Mucosa of rectum (tissue), 2 donors: ENCODE results near the gene MACROD2.
"Not testable (repeated sequence)": the region's sequence is repeated elsewhere in the genome, so short reads cannot be mapped to it uniquely, and the experiment has no call there.

ENCODE experiments used
- H3K27ac ChIP-seq, 2 donors: one replicate each; pipeline ENCODE4 v1.7.0; 2013; ENCODE audit warnings: inconsistent platforms in 2 of 2, low read depth in 2 of 2, low read length in 2 of 2
- H3K27me3 ChIP-seq, 2 donors: one replicate each; pipeline ENCODE4 v1.7.0; 2013; ENCODE audit warnings: low read length in 2 of 2; ENCODE audit not compliant: control insufficient read depth in 2 of 2, insufficient read depth in 2 of 2
- H3K36me3 ChIP-seq, 2 donors: one replicate each; pipeline ENCODE4 v1.7.0; 2013; ENCODE audit warnings: low read length in 2 of 2; ENCODE audit not compliant: control insufficient read depth in 2 of 2, insufficient read depth in 2 of 2
- H3K4me1 ChIP-seq, 2 donors: one replicate each; pipeline ENCODE4 v1.7.0; 2013; ENCODE audit warnings: low read length in 2 of 2, mild to moderate bottlenecking in 1 of 2; ENCODE audit not compliant: control insufficient read depth in 2 of 2, insufficient read depth in 2 of 2
- H3K4me3 ChIP-seq, 2 donors: one replicate each; pipeline ENCODE4 v1.7.0; 2013; ENCODE audit warnings: low read length in 2 of 2
- H3K9ac ChIP-seq, 2 donors: one replicate each; pipeline ENCODE4 v1.7.0; 2013; ENCODE audit warnings: low read length in 2 of 2, low read depth in 1 of 2, mild to moderate bottlenecking in 1 of 2
- H3K9me3 ChIP-seq, 2 donors: one replicate each; pipeline ENCODE4 v1.7.0; 2013; ENCODE audit warnings: low read length in 2 of 2; ENCODE audit not compliant: control insufficient read depth in 2 of 2
- donor health status: healthy.
- donor health status: Normal muscosa, but diverticular disease.

MACROD2 gene

DNA sequence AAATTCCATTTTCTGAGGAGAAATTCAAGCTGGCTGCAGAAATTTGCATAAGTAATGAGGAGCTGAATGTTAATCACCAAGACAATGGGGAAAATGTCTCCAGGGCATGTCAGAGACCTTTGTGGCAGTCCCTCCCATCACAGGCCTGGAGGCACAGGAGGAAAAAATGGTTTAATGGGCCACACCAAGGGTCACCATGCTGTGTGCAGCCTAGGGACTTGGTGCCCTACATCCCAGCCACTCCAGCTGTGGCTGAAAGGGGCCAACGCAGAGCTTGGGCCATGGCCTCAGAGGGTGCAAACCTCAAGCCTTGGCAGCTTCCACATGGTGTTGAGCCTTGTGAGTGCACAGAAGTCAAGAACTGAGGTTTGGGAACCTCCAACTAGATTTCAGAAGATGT, 987.0 kb downstream of the MACROD2 start:
- not testable (repeated sequence) for H3K36me3 ChIP-seq, H3K27me3 ChIP-seq, H3K9ac ChIP-seq, H3K27ac ChIP-seq, H3K4me3 ChIP-seq, H3K9me3 ChIP-seq
- peaks cover 5 to 15% of the 10 kb centered on the region in 2 donors for H3K4me1 ChIP-seq

DNA sequence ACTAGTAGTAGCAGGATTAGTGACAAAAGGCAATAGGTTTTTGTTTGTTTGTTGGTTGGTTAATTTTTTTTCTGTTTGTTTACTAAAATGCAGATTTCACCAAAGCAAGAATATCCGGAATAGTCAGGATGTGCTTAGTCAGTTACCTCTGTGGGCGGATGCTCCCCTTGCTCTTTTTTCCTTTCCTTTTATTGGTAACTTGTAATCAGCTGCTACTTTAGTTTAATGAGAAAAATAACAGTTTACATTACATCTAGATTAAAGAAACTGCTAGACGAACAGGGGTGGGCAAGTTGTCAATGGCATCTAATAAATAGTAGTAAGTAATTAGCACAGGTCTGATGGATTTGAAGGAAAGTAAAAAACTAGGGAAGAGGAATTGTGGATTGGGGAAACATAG, 989.0 kb downstream of the MACROD2 start:
- Histone ChIP-seq H3K9me3 (no peaks in the 10 kb centered on the region), H3K36me3 (no peaks in the 10 kb centered on the region), H3K4me1 (peaks cover 5 to 15% of the 10 kb centered on the region in 2 donors), H3K4me3 (no peak overlapping the region), H3K9ac (no peak overlapping the region), H3K27ac (no peak overlapping the region), H3K27me3 (no peaks in the 10 kb centered on the region)

- Histone ChIP-seq H3K27me3 (no peaks in the 10 kb centered on the region), H3K4me3 (no peak overlapping the region), H3K36me3 (no peaks in the 10 kb centered on the region), H3K4me1 (peaks cover 5 to 15% of the 10 kb centered on the region in 2 donors), H3K9me3 (no peaks in the 10 kb centered on the region), H3K9ac (no peak overlapping the region), H3K27ac (peak overlapping the region; percentile 25 to 55)
Measured at GRCh38 chr20:14984768-14985622, 989.7 kb downstream of the MACROD2 start.

- Histone ChIP-seq H3K27me3 (no peaks in the 10 kb centered on the region), H3K27ac (peak overlapping the region; percentile 69 to 71), H3K9me3 (no peaks in the 10 kb centered on the region), H3K9ac (peak overlapping the region; percentile 19 to 33), H3K4me3 (peak overlapping the region; percentile 39 to 43), H3K4me1 (peaks cover 5 to 15% of the 10 kb centered on the region in 2 donors), H3K36me3 (no peaks in the 10 kb centered on the region)
Measured at GRCh38 chr20:14986026-14986655, 990.8 kb downstream of the MACROD2 start.

DNA sequence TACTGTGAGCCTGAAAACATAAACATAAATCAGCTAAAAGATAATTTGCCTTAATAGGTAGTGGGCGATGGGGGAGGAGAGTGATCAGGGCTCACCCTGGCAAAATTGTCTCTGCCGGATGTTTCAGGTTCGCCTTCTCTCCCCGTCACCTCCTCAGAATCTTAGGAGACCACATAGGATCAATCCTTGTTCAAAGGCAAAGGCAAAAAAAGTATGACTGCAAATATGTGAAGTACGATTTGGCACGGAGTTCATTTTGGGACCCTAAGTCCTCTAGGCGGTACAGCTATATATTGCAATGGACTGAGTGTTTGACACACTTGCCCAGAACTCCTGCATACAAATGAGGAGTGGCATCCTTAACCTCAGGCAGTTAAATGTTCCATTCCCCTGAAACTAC, 991.3 kb downstream of the MACROD2 start:
- peaks cover 5 to 15% of the 10 kb centered on the region in 2 donors for H3K4me1 ChIP-seq
- peak overlapping the region; percentile 69 to 71 for H3K27ac ChIP-seq
- peak overlapping the region; percentile 19 to 42 for H3K9ac ChIP-seq
- no peaks in the 10 kb centered on the region for H3K36me3 ChIP-seq
- no peaks in the 10 kb centered on the region for H3K9me3 ChIP-seq
- H3K4me3 ChIP-seq, result peak overlapping the region; percentile 39 to 43
- no peaks in the 10 kb centered on the region for H3K27me3 ChIP-seq

GRCh38 chr20:14989535-14990290, 994.4 kb downstream of the MACROD2 start:
- H3K9ac ChIP-seq, result no peak overlapping the region
- no peak overlapping the region for H3K27ac ChIP-seq
- peaks cover 5 to 15% of the 10 kb centered on the region in 2 donors for H3K4me1 ChIP-seq
- H3K36me3 ChIP-seq, result no peaks in the 10 kb centered on the region
- H3K9me3 ChIP-seq, result no peaks in the 10 kb centered on the region
- H3K4me3 ChIP-seq, result no peak overlapping the region
- H3K27me3 ChIP-seq, result no peaks in the 10 kb centered on the region

GRCh38 chr20:14991023-14991422, 995.7 kb downstream of the MACROD2 start:
- Histone ChIP-seq H3K4me3 (no peak overlapping the region), H3K27ac (no peak overlapping the region), H3K27me3 (no peaks in the 10 kb centered on the region), H3K9me3 (no peaks in the 10 kb centered on the region), H3K4me1 (peaks cover 5 to 8% of the 10 kb centered on the region in 2 donors), H3K9ac (no peak overlapping the region), H3K36me3 (no peaks in the 10 kb centered on the region)

DNA sequence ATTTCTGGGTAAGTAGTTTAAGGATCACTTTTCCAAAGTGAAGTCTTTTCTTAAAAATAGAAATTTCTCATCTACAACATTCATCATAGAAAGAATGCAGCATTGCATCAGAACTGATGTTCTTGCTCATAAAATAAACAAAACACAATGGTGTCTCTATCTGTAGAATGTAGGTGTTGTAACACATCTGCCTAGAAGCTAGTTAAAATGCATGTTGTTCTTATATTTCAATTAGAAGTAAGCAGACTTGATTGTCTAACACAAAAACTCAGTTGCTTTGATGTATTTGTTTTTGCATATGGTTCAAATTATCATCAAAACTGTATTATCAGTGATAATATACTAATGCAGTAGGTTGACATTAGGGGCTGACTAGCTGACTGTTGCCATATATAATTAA, 996.8 kb downstream of the MACROD2 start:
- Histone ChIP-seq H3K27me3 (no peaks in the 10 kb centered on the region), H3K9ac (no peak overlapping the region), H3K27ac (no peak overlapping the region), H3K36me3 (no peaks in the 10 kb centered on the region), H3K4me1 (no peaks in the 10 kb centered on the region), H3K4me3 (no peak overlapping the region), H3K9me3 (no peaks in the 10 kb centered on the region)

DNA sequence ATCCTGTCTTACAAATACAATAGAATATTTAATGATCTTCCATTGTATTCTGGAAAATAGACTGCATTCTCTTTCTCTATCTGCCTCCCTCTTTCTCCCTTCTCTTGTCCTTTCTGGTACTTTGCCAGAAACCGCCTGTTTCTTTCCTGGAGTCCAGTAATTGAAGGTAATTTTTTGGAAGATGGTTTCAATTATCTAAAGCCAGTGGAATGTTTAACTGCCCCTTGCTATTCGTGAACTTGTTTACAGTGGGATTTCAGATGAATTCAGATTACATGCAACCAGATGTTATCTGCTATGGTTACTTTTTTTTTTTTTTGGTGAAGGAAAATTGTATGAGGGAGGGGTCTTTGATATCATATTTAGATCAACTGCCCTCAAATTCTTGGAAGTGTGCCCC, 997.6 kb downstream of the MACROD2 start:
- no peak overlapping the region for H3K9ac ChIP-seq
- H3K9me3 ChIP-seq, result no peaks in the 10 kb centered on the region
- no peaks in the 10 kb centered on the region for H3K27me3 ChIP-seq
- no peak overlapping the region for H3K27ac ChIP-seq
- H3K4me3 ChIP-seq, result no peak overlapping the region
- no peaks in the 10 kb centered on the region for H3K36me3 ChIP-seq
- H3K4me1 ChIP-seq, result no peaks in the 10 kb centered on the region
